Esophagus (tissue), 2 donors: ENCODE results near the gene DNAJB12. TPM values are rescaled to one million over a fixed set of nuclear protein-coding genes. Genes with fewer than 3 reads are reported as not detected.

Source experiments
- H3K27ac ChIP-seq, 2 donors: one replicate each; pipeline ENCODE4 v1.5.1; 2013; ENCODE audit warnings: low read depth in 2 of 2, mild to moderate bottlenecking in 2 of 2, inconsistent platforms in 1 of 2, low read length in 1 of 2, moderate library complexity in 1 of 2
- H3K27me3 ChIP-seq, 2 donors: one replicate each; pipeline ENCODE4 v1.6.1; 2013; ENCODE audit warnings: low read length in 2 of 2, control low read depth in 1 of 2, mild to moderate bottlenecking in 1 of 2; ENCODE audit not compliant: insufficient read depth in 2 of 2, control insufficient read depth in 1 of 2
- H3K36me3 ChIP-seq, 2 donors: one replicate each; pipeline ENCODE4 v1.6.1; 2013; ENCODE audit warnings: low read length in 1 of 2; ENCODE audit not compliant: control insufficient read depth in 2 of 2, insufficient read depth in 2 of 2
- H3K4me1 ChIP-seq, 2 donors: one replicate each; pipeline ENCODE4 v1.6.1; 2013; ENCODE audit warnings: low read length in 1 of 2; ENCODE audit not compliant: control insufficient read depth in 2 of 2, insufficient read depth in 2 of 2
- H3K4me3 ChIP-seq, 2 donors: one replicate each; pipeline ENCODE4 v1.5.1; 2013; ENCODE audit warnings: low read length in 2 of 2, mild to moderate bottlenecking in 2 of 2, low read depth in 1 of 2, moderate library complexity in 1 of 2
- H3K9me3 ChIP-seq, 2 donors: one replicate each; pipeline ENCODE4 v1.6.1; 2013; ENCODE audit warnings: mild to moderate bottlenecking in 2 of 2, low read depth in 1 of 2, low read length in 1 of 2, moderate library complexity in 1 of 2; ENCODE audit not compliant: control insufficient read depth in 2 of 2, insufficient read depth in 1 of 2
- WGBS, 2 donors: extraction: QIAGEN DNeasy Blood & Tissue Kit; methylation state at CpG; one replicate each; pipeline ENCODE4 v1.1.7; 2013; 5-methylcytosine and 5-hydroxymethylcytosine counted together
- polyA plus RNA-seq, 2 donors: library from polyadenylated mRNA; stranded (reverse); fragments of 200-250 nt; gene quantifications; one replicate each; pipeline ENCODE4 v1.2.3, GENCODE V29; 2013
- donor health status: healthy with polysubstance abuse.
- donor health status: Bipolar disorder and iron deficiency.

The DNAJB12 gene
- polyA plus RNA-seq, 2 donors, result 18.4 to 20.7 TPM

DNA sequence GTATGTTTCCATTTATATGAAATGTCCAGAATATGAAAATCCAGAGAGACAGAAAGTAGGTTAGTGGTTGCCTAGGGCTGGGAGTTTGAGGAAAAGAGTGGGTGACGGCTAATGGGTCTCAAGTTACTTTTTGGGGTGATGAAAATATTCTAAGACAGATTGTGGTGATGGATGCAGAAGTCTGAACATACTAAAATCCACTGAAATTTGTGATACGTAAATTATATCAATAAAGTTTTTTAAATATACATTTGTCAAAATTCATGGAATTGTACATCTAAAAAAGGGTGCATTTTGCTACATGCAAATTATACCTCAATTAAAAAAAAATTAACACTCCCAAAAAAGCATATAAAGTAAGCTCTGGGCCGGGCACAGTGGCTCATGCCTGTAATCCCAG, 71.6 kb downstream of the DNAJB12 start:
- Histone ChIP-seq H3K4me1 (peaks cover 5 to 10% of the 10 kb centered on the region in 2 donors), H3K36me3 (no peaks in the 10 kb centered on the region), H3K4me3 (no peak overlapping the region), H3K27me3 (no peaks in the 10 kb centered on the region), H3K9me3 (no peaks in the 10 kb centered on the region), H3K27ac (no peak overlapping the region)
- WGBS, 2 donors, result 82 to 94% methylated on average over 3 of the region's 3 CpGs

Other genes starting within 250 kb of the DNAJB12 start
- gene ANAPC16, start 138.9 kb downstream of the DNAJB12 start, polyA plus RNA-seq, result 100 to 1,000 TPM in 1 of 2 donors, 10 to 100 TPM in 1; 80.2 to 112 TPM
- 10 to 100 TPM in 1 of 2 donors, 1 to 10 TPM in 1; 4.7 to 12.8 TPM for gene ASCC1, start 138.6 kb downstream of the DNAJB12 start, polyA plus RNA-seq
- gene DDIT4, start 81.0 kb downstream of the DNAJB12 start, polyA plus RNA-seq, result 100 to 1,000 TPM; 230 to 332 TPM